ENCODE measurements around the gene C1orf185. TPM values are rescaled to one million over a fixed set of nuclear protein-coding genes. Genes with fewer than 3 reads are reported as not detected.

The C1orf185 gene
- not detected in 2 replicates for total RNA-seq

GRCh38 chr1:51101976-51102375, at the start of gene C1orf185:
Gene C1orf185 (plus strand): TSS chr1:51102228. CDS start chr1:51102234, 6 bp downstream.

Other genes starting within 250 kb of the C1orf185 start
- 25.5 and 36.3 TPM in 2 replicates for gene FAF1, start 142.0 kb upstream of the C1orf185 start, total RNA-seq
- gene CDKN2C, start 132.0 kb upstream of the C1orf185 start, total RNA-seq = 9.2 and 28.2 TPM in 2 replicates
- 106 and 116 TPM in 2 replicates for gene RNF11, start 134.0 kb downstream of the C1orf185 start, total RNA-seq
- gene TTC39A, start 228.3 kb downstream of the C1orf185 start, total RNA-seq = 2.9 and 3.0 TPM in 2 replicates

Data from dermis lymphatic vessel endothelial cell (primary cell).